Globus pallidus (tissue), 1 donor: ENCODE results near the gene CFP.

Source experiments
- DNase-seq: peaks from one replicate; pipeline ENCODE4 v3.0.0-alpha.2; 2015; ENCODE audit warnings: low spot score

The CFP gene

DNA sequence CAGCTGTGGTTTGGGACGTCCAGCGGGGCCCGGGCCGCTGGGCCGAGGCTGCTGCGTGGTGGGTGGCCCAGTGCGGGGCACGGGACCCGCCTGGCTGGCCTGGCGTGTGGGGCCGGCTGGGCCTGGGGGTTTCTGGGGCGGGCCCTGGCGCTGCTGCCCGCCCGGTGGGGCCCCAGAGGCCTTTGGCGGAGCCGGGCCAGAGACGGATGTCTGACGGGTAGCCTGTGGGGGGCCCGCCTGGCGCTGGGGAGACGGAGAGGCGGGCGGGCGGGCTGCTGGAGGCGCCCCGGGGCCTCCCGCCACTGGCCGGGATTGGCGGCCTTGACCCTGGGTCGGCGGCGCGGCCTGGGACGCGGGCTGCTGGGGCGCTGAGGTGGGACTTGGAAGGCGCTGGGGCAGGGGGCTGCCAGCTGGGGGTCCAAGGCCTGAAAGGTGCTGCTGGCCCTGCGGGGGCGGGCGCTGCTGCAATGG lies 55.6 kb downstream of the CFP start:
- no peak for DNase-seq

GRCh38 chrX:47573341-47574075 lies 56.2 kb downstream of the CFP start:
- no peak for DNase-seq
